HL-60 (cell line): ENCODE data around the gene RPL22.

ENCODE experiments used
- DNase-seq, 2 experiments: peaks; one replicate each; pipeline ENCODE4 v3.0.0-alpha.2; 2010 to 2020; ENCODE audit warnings: low read depth in 1 of 2, low spot score in 1 of 2
- H3K27ac ChIP-seq: fragments of 250-450 bp; sonication (Bioruptor Pico); replicated peaks from 2 replicates; pipeline ENCODE4 v1.5.1; 2020; ENCODE audit warnings: mild to moderate bottlenecking, moderate library complexity
- H3K27me3 ChIP-seq: fragments of 250-450 bp; sonication (Bioruptor Pico); 2 replicates; pipeline ENCODE4 v1.5.1; 2021; ENCODE audit warnings: mild to moderate bottlenecking, moderate library complexity; ENCODE audit not compliant: insufficient read depth, poor library complexity, severe bottlenecking
- H3K4me3 ChIP-seq: replicated peaks from 2 replicates; pipeline ENCODE4 v1.5.1; 2011; ENCODE audit warnings: mild to moderate bottlenecking, control low read depth, low read length; ENCODE audit not compliant: insufficient read depth
- GABPA ChIP-seq: IDR thresholded peaks from 2 replicates; pipeline ENCODE4 v1.6.1; 2012; ENCODE audit warnings: low read depth
- POLR2AphosphoS5 ChIP-seq: IDR thresholded peaks from 2 replicates; pipeline ENCODE4 v1.6.1; 2012; ENCODE audit warnings: low read depth
- SPI1 ChIP-seq: IDR thresholded peaks from 2 replicates; pipeline ENCODE4 v1.6.1; 2012; ENCODE audit warnings: low read depth, mild to moderate bottlenecking, borderline replicate concordance
- TF ChIP-seq, protein P1 (sequence below): IDR thresholded peaks from 2 replicates; pipeline ENCODE4 v1.6.1; 2012; ENCODE audit warnings: low read depth; ENCODE audit not compliant: insufficient replicate concordance
- TF ChIP-seq, protein P2 (sequence below): IDR thresholded peaks from one replicate; pipeline ENCODE4 v1.5.1; 2011; ENCODE audit warnings: low read length, control low read depth, inconsistent platforms; ENCODE audit not compliant: insufficient read depth

Gene RPL22

GRCh38 chr1:6233376-6233775, 34.0 kb upstream of the RPL22 start:
- TF ChIP-seq SPI1 = no peak
- TF ChIP-seq POLR2AphosphoS5 = no peak
- TF ChIP-seq GABPA = no peak
- TF ChIP-seq, protein P1, sequence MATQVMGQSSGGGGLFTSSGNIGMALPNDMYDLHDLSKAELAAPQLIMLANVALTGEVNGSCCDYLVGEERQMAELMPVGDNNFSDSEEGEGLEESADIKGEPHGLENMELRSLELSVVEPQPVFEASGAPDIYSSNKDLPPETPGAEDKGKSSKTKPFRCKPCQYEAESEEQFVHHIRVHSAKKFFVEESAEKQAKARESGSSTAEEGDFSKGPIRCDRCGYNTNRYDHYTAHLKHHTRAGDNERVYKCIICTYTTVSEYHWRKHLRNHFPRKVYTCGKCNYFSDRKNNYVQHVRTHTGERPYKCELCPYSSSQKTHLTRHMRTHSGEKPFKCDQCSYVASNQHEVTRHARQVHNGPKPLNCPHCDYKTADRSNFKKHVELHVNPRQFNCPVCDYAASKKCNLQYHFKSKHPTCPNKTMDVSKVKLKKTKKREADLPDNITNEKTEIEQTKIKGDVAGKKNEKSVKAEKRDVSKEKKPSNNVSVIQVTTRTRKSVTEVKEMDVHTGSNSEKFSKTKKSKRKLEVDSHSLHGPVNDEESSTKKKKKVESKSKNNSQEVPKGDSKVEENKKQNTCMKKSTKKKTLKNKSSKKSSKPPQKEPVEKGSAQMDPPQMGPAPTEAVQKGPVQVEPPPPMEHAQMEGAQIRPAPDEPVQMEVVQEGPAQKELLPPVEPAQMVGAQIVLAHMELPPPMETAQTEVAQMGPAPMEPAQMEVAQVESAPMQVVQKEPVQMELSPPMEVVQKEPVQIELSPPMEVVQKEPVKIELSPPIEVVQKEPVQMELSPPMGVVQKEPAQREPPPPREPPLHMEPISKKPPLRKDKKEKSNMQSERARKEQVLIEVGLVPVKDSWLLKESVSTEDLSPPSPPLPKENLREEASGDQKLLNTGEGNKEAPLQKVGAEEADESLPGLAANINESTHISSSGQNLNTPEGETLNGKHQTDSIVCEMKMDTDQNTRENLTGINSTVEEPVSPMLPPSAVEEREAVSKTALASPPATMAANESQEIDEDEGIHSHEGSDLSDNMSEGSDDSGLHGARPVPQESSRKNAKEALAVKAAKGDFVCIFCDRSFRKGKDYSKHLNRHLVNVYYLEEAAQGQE = no peak
- TF ChIP-seq, protein P2, sequence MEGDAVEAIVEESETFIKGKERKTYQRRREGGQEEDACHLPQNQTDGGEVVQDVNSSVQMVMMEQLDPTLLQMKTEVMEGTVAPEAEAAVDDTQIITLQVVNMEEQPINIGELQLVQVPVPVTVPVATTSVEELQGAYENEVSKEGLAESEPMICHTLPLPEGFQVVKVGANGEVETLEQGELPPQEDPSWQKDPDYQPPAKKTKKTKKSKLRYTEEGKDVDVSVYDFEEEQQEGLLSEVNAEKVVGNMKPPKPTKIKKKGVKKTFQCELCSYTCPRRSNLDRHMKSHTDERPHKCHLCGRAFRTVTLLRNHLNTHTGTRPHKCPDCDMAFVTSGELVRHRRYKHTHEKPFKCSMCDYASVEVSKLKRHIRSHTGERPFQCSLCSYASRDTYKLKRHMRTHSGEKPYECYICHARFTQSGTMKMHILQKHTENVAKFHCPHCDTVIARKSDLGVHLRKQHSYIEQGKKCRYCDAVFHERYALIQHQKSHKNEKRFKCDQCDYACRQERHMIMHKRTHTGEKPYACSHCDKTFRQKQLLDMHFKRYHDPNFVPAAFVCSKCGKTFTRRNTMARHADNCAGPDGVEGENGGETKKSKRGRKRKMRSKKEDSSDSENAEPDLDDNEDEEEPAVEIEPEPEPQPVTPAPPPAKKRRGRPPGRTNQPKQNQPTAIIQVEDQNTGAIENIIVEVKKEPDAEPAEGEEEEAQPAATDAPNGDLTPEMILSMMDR = no peak
- H3K4me3 ChIP-seq = no peak overlapping the region
- H3K27me3 ChIP-seq = no peaks in the 10 kb centered on the region
- DNase-seq = no peak
- no peak overlapping the region for H3K27ac ChIP-seq

- TF ChIP-seq, protein P1 = no peak
- TF ChIP-seq, protein P2 = no peak
- TF ChIP-seq GABPA (no peak), POLR2AphosphoS5 (no peak), SPI1 (no peak)
- Histone ChIP-seq H3K27ac (no peak overlapping the region), H3K4me3 (no peak overlapping the region), H3K27me3 (no peaks in the 10 kb centered on the region)
- DNase-seq = no peak
Measured at GRCh38 chr1:6225651-6226050, 26.3 kb upstream of the RPL22 start.

DNA sequence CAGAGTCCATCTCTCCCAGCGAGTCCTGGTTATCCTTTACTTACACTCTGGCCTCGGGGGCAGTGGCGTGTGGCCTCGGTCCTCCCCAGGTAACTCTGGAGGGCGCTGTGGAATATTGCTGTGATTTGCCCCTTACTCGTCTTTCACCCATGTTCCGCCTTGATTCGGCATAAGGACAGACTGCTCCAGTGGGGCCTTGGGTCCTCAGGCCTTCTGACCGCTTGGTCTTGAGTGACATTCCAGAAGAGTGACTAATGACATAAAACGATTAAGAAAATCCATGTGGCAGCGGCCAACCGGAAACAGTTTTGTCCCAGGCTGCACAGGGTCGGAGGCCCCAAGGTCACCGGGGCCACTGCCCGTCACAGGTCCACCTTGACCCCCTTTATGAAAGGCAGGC, 25.3 kb upstream of the RPL22 start:
- TF ChIP-seq GABPA (no peak), POLR2AphosphoS5 (no peak; the same call in 1 of the 2 replicates), SPI1 (no peak)
- TF ChIP-seq, protein P2 = no peak
- TF ChIP-seq, protein P1 = no peak
- DNase-seq = no peak
- H3K4me3 ChIP-seq = no peak overlapping the region
- H3K27ac ChIP-seq = no peak overlapping the region
- no peaks in the 10 kb centered on the region for H3K27me3 ChIP-seq
